ENCODE results near the gene FLNC.

Gene FLNC

GRCh38 chr7:128793181-128793547 is 37.0 kb upstream of the FLNC start:
- Mint-ChIP-seq H3K4me1 (peaks cover 32% of the 10 kb centered on the region), H3K27ac (no peak overlapping the region), H3K27me3 (ENCODE audit: low read depth) (peaks cover 21% of the 10 kb centered on the region), H3K9me3 (no peaks in the 10 kb centered on the region), H3K4me3 (peak overlapping the region in 2 of 3 experiments; percentile 83 to 92), H3K36me3 (ENCODE audit: low read depth) (peaks cover 31% of the 10 kb centered on the region)
- no peak for TF ChIP-seq CTCF (IDR thresholded peaks at IDR 0.05; ENCODE audit: unreplicated experiment in 3 of 3)

DNA sequence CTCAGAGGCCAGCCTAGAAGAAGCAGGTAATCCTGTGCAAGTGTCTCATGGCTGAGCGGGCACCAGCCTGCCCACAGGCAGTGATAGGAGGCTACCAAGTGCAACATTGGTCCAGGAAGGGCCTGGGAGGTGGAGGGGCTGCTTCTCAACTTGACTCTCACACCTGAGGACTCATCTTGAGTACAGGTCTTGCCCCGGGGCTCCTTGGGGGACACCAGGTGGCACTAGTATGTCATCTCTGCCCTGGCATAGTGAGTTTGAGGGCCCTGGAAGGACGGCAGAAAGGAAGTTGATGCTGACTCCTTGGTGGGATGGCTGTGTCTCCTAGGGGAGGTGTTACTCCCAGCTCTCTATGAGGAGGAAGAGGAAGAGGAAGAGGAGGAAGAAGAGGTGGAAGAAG is 36.2 kb upstream of the FLNC start:
- H3K27ac Mint-ChIP-seq = no peak overlapping the region
- no peaks in the 10 kb centered on the region for H3K9me3 Mint-ChIP-seq
- H3K36me3 Mint-ChIP-seq (ENCODE audit: low read depth) = peaks cover 31% of the 10 kb centered on the region
- H3K27me3 Mint-ChIP-seq (ENCODE audit: low read depth) = peaks cover 13% of the 10 kb centered on the region
- H3K4me1 Mint-ChIP-seq = peaks cover 32% of the 10 kb centered on the region
- H3K4me3 Mint-ChIP-seq = peak overlapping the region; percentile 43 to 59 (median 56)
- TF ChIP-seq CTCF (IDR thresholded peaks at IDR 0.05; ENCODE audit: unreplicated experiment in 3 of 3) = no peak

DNA sequence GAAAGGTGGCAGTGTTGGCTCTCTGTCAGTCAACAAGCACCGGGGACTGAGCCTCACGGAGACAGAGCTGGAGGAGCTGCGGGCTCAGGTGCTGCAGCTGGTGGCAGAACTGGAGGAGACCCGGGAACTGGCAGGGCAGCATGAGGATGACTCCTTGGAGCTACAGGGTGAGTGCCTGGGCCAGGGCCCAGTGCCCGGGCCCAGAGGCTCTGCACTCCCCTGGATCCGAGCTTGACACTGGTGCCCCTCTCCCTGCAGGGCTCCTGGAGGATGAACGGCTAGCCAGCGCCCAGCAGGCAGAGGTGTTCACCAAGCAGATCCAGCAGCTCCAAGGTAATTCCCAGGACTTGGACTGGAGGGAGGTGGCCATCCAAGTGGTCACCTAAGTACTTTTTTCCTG is 35.8 kb upstream of the FLNC start:
- peaks cover 34% of the 10 kb centered on the region for H3K36me3 Mint-ChIP-seq (ENCODE audit: low read depth)
- TF ChIP-seq CTCF (IDR thresholded peaks at IDR 0.05; ENCODE audit: unreplicated experiment in 3 of 3) = no peak
- H3K4me3 Mint-ChIP-seq = no peak overlapping the region
- peaks cover 8% of the 10 kb centered on the region for H3K27me3 Mint-ChIP-seq (ENCODE audit: low read depth)
- no peak overlapping the region for H3K27ac Mint-ChIP-seq
- peaks cover 28% of the 10 kb centered on the region for H3K4me1 Mint-ChIP-seq
- H3K9me3 Mint-ChIP-seq = no peaks in the 10 kb centered on the region

- H3K36me3 Mint-ChIP-seq (ENCODE audit: low read depth) = peaks cover 36% of the 10 kb centered on the region
- peaks cover 27% of the 10 kb centered on the region for H3K4me1 Mint-ChIP-seq
- H3K27me3 Mint-ChIP-seq (ENCODE audit: low read depth) = peaks cover 5% of the 10 kb centered on the region
- peak overlapping the region in 1 of 3 experiments; percentile 44 for H3K4me3 Mint-ChIP-seq
- TF ChIP-seq CTCF (IDR thresholded peaks at IDR 0.05; ENCODE audit: unreplicated experiment in 3 of 3) = no peak
- H3K27ac Mint-ChIP-seq = no peak overlapping the region
- H3K9me3 Mint-ChIP-seq = no peaks in the 10 kb centered on the region
Observed at GRCh38 chr7:128795129-128795528, 35.1 kb upstream of the FLNC start.

GRCh38 chr7:128796327-128796726 is 33.9 kb upstream of the FLNC start:
- H3K36me3 Mint-ChIP-seq (ENCODE audit: low read depth) = peaks cover 45% of the 10 kb centered on the region
- TF ChIP-seq CTCF (IDR thresholded peaks at IDR 0.05; ENCODE audit: unreplicated experiment in 3 of 3) = no peak
- H3K27ac Mint-ChIP-seq = peak overlapping the region in 2 of 3 experiments; percentile 29 to 42
- no peaks in the 10 kb centered on the region for H3K27me3 Mint-ChIP-seq (ENCODE audit: low read depth)
- no peaks in the 10 kb centered on the region for H3K9me3 Mint-ChIP-seq
- H3K4me1 Mint-ChIP-seq = peaks cover 24% of the 10 kb centered on the region
- peak overlapping the region in 1 of 3 experiments; percentile 41 for H3K4me3 Mint-ChIP-seq

DNA sequence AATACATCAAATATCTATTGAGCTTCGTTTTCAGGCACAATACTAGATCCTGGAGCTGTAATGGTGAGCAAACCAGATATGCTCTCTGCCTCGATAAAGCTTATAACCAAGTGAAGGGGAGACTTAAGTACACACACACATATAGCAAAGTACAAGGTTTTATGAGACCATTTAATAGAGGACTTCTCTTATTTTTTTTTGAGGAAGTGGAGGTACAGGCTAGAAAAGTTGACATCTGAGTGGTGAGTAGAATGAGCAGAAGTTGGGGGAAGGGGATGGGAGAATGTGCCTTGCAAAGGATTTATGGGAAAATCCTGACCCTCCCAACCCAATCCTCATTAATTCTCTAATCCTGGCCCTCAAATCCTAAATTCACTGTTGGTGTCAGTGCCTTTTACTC is 30.8 kb upstream of the FLNC start:
- TF ChIP-seq CTCF (IDR thresholded peaks at IDR 0.05; ENCODE audit: unreplicated experiment in 3 of 3) = no peak
- H3K36me3 Mint-ChIP-seq (ENCODE audit: low read depth) = peaks cover 46% of the 10 kb centered on the region
- peaks cover 24% of the 10 kb centered on the region for H3K4me1 Mint-ChIP-seq
- no peaks in the 10 kb centered on the region for H3K27me3 Mint-ChIP-seq (ENCODE audit: low read depth)
- no peak overlapping the region for H3K27ac Mint-ChIP-seq
- no peak overlapping the region for H3K4me3 Mint-ChIP-seq
- H3K9me3 Mint-ChIP-seq = no peaks in the 10 kb centered on the region
